ENCODE measurements around the gene SCYL1. TPM values are rescaled to one million over a fixed set of nuclear protein-coding genes. Genes with fewer than 3 reads are reported as not detected.

Gene SCYL1
- total RNA-seq, 4 donors from 2014 or later, result 74.3 to 115 (median 104) TPM

- WGBS, result 88% methylated on average over 2 of the region's 3 CpGs
- peak overlapping the region in 1 of 4 donors; percentile 94 for H3K27ac ChIP-seq (replicated peaks in 1 of 4)
- DNase-seq (ENCODE audit: extremely low spot score), result no peak
These were observed 18.0 kb downstream of the SCYL1 start for GRCh38 chr11:65542738-65543390.

GRCh38 chr11:65545853-65546216 is 21.0 kb downstream of the SCYL1 start:
- peak overlapping the region in 3 of 4 donors; percentile 61 to 76 (median 65) for H3K27ac ChIP-seq (replicated peaks in 1 of 4)

More at GRCh38 chr11:65542738-65543390, 18.0 kb downstream of the SCYL1 start:
- peaks cover 8 to 71% (median 56%) of the 10 kb centered on the region in 4 donors for H3K36me3 ChIP-seq
- TF ChIP-seq POLR2A (IDR thresholded peaks at IDR 0.05; ENCODE audit: low read depth) (no peak), EP300 (IDR thresholded peaks at IDR 0.05) (no peak), CTCF (IDR thresholded peaks at IDR 0.05) (no peak), POLR2AphosphoS5 (IDR thresholded peaks at IDR 0.05) (no peak)
- intact Hi-C loops (cut with DNase I), result loop anchor here (5.0 kb wide), 1 partner anchor 49 kb away; no protein-coding TSS in a partner anchor
- H3K4me3 ChIP-seq, result no peak overlapping the region
- H3K9me3 ChIP-seq, result no peaks in the 10 kb centered on the region
- no peaks in the 10 kb centered on the region for H3K27me3 ChIP-seq
- H3K4me1 ChIP-seq, result peaks cover 23 to 48% (median 45%) of the 10 kb centered on the region in 4 donors

GRCh38 chr11:65546217-65546958 is 21.5 kb downstream of the SCYL1 start:
- peak; percentile 97 for DNase-seq (ENCODE audit: extremely low spot score)
- intact Hi-C loops (cut with DNase I), result no loop called here
- H3K4me3 ChIP-seq, result peak overlapping the region in 3 of 4 donors; percentile 24 to 46 (median 27)
- H3K4me1 ChIP-seq, result peaks cover 4 to 23% (median 20%) of the 10 kb centered on the region in 4 donors
- peaks cover 0 to 82% (median 68%) of the 10 kb centered on the region in 4 donors for H3K36me3 ChIP-seq
- no peak for TF ChIP-seq EP300 (IDR thresholded peaks at IDR 0.05)
- TF ChIP-seq CTCF (IDR thresholded peaks at IDR 0.05), result no peak
- TF ChIP-seq POLR2AphosphoS5 (IDR thresholded peaks at IDR 0.05), result no peak
- TF ChIP-seq POLR2A (IDR thresholded peaks at IDR 0.05; ENCODE audit: low read depth), result no peak
- WGBS, result 39% methylated on average over 37 of the region's 64 CpGs
- H3K9me3 ChIP-seq, result no peaks in the 10 kb centered on the region
- H3K27me3 ChIP-seq, result no peaks in the 10 kb centered on the region
- H3K27ac ChIP-seq (replicated peaks in 1 of 4), result peak overlapping the region; percentile 61 to 76 (median 67)

More at GRCh38 chr11:65545853-65546216, 21.0 kb downstream of the SCYL1 start:
- TF ChIP-seq EP300 (IDR thresholded peaks at IDR 0.05) (no peak), POLR2AphosphoS5 (IDR thresholded peaks at IDR 0.05) (no peak), CTCF (IDR thresholded peaks at IDR 0.05) (no peak), POLR2A (IDR thresholded peaks at IDR 0.05; ENCODE audit: low read depth) (no peak)
- H3K4me1 ChIP-seq, result peaks cover 10 to 29% (median 26%) of the 10 kb centered on the region in 4 donors
- H3K36me3 ChIP-seq, result peaks cover 0 to 77% (median 63%) of the 10 kb centered on the region in 4 donors
- no peaks in the 10 kb centered on the region for H3K27me3 ChIP-seq
- H3K9me3 ChIP-seq, result no peaks in the 10 kb centered on the region
- no peak for DNase-seq (ENCODE audit: extremely low spot score)
- intact Hi-C loops (cut with DNase I), result no loop called here
- no peak overlapping the region for H3K4me3 ChIP-seq
- WGBS, result 92% methylated on average over 4 of the region's 4 CpGs

- H3K27ac ChIP-seq (replicated peaks in 1 of 4), result peak overlapping the region in 2 of 4 donors; percentile 65 to 76
- no peaks in the 10 kb centered on the region for H3K9me3 ChIP-seq
- no peak for TF ChIP-seq POLR2AphosphoS5 (IDR thresholded peaks at IDR 0.05)
- TF ChIP-seq POLR2A (IDR thresholded peaks at IDR 0.05; ENCODE audit: low read depth), result no peak
- no peak for TF ChIP-seq CTCF (IDR thresholded peaks at IDR 0.05)
- no peak for TF ChIP-seq EP300 (IDR thresholded peaks at IDR 0.05)
- no peak for DNase-seq (ENCODE audit: extremely low spot score)
- no peak overlapping the region for H3K4me3 ChIP-seq
- 85% methylated on average over 33 of the region's 52 CpGs for WGBS
- intact Hi-C loops (cut with DNase I), result no loop called here
- peaks cover 0 to 92% (median 78%) of the 10 kb centered on the region in 4 donors for H3K36me3 ChIP-seq
- peaks cover 0 to 20% (median 20%) of the 10 kb centered on the region in 4 donors for H3K4me1 ChIP-seq
- no peaks in the 10 kb centered on the region for H3K27me3 ChIP-seq
These were observed 22.7 kb downstream of the SCYL1 start for GRCh38 chr11:65547446-65548125.

Measured in esophagus muscularis mucosa (tissue), 4 donors.